Neuron (in vitro differentiated cells): ENCODE results near the gene ADD2.

Experiments used
- H2AFZ ChIP-seq: one replicate; pipeline ENCODE4 v1.6.1; 2013; ENCODE audit warnings: low read depth, mild to moderate bottlenecking, inconsistent platforms, low read length, moderate library complexity
- H3K27me3 ChIP-seq: one replicate; pipeline ENCODE4 v1.6.1; 2013; ENCODE audit warnings: low read length; ENCODE audit not compliant: insufficient read depth
- H3K36me3 ChIP-seq: one replicate; pipeline ENCODE4 v1.6.1; 2013; ENCODE audit warnings: low read length; ENCODE audit not compliant: insufficient read depth
- H3K4me1 ChIP-seq: one replicate; pipeline ENCODE4 v1.6.1; 2013; ENCODE audit warnings: low read length; ENCODE audit not compliant: insufficient read depth
- H3K4me3 ChIP-seq: 2 replicates; pipeline ENCODE4 v1.5.1; 2013; ENCODE audit warnings: mild to moderate bottlenecking, low read length, moderate library complexity
- H3K9me3 ChIP-seq: one replicate; pipeline ENCODE4 v1.6.1; 2013; ENCODE audit warnings: low read length

The ADD2 gene

GRCh38 chr2:70708376-70709199 lies 59.4 kb downstream of the ADD2 start:
- Histone ChIP-seq H3K4me1 (peaks cover under 1% of the 10 kb centered on the region), H3K36me3 (peaks cover 84% of the 10 kb centered on the region), H2AFZ (no peak overlapping the region), H3K4me3 (no peak overlapping the region), H3K27me3 (no peaks in the 10 kb centered on the region), H3K9me3 (no peaks in the 10 kb centered on the region)

- Histone ChIP-seq H3K4me1 (no peaks in the 10 kb centered on the region), H3K27me3 (no peaks in the 10 kb centered on the region), H3K36me3 (peaks cover 85% of the 10 kb centered on the region), H3K9me3 (no peaks in the 10 kb centered on the region), H2AFZ (no peak overlapping the region), H3K4me3 (no peak overlapping the region)
These were observed 60.3 kb downstream of the ADD2 start for GRCh38 chr2:70707706-70708105.

- no peaks in the 10 kb centered on the region for H3K9me3 ChIP-seq
- H3K36me3 ChIP-seq, result peaks cover 76% of the 10 kb centered on the region
- no peak overlapping the region for H2AFZ ChIP-seq
These were observed 61.8 kb downstream of the ADD2 start for GRCh38 chr2:70706026-70706795.

GRCh38 chr2:70705160-70705850 lies 62.7 kb downstream of the ADD2 start:
- Histone ChIP-seq H3K36me3 (peaks cover 68% of the 10 kb centered on the region), H3K4me3 (no peak overlapping the region), H3K27me3 (no peaks in the 10 kb centered on the region), H3K9me3 (no peaks in the 10 kb centered on the region), H2AFZ (no peak overlapping the region), H3K4me1 (no peaks in the 10 kb centered on the region)

More at GRCh38 chr2:70706026-70706795, 61.8 kb downstream of the ADD2 start:
- Histone ChIP-seq H3K27me3 (no peaks in the 10 kb centered on the region), H3K4me1 (no peaks in the 10 kb centered on the region), H3K4me3 (no peak overlapping the region)

- no peaks in the 10 kb centered on the region for H3K27me3 ChIP-seq
- no peak overlapping the region for H3K4me3 ChIP-seq
- no peaks in the 10 kb centered on the region for H3K9me3 ChIP-seq
- peaks cover 63% of the 10 kb centered on the region for H3K36me3 ChIP-seq
- no peak overlapping the region for H2AFZ ChIP-seq
- H3K4me1 ChIP-seq, result no peaks in the 10 kb centered on the region
These were observed 64.0 kb downstream of the ADD2 start for GRCh38 chr2:70703900-70704549.

- Histone ChIP-seq H3K36me3 (peaks cover 55% of the 10 kb centered on the region), H2AFZ (no peak overlapping the region), H3K4me1 (no peaks in the 10 kb centered on the region), H3K9me3 (no peaks in the 10 kb centered on the region), H3K27me3 (no peaks in the 10 kb centered on the region), H3K4me3 (no peak overlapping the region)
These were observed 65.1 kb downstream of the ADD2 start for GRCh38 chr2:70702711-70703395.

- no peaks in the 10 kb centered on the region for H3K4me1 ChIP-seq
- peaks cover 54% of the 10 kb centered on the region for H3K36me3 ChIP-seq
- H3K27me3 ChIP-seq, result no peaks in the 10 kb centered on the region
- no peak overlapping the region for H3K4me3 ChIP-seq
- H3K9me3 ChIP-seq, result no peaks in the 10 kb centered on the region
- H2AFZ ChIP-seq, result no peak overlapping the region
These were observed 69.2 kb downstream of the ADD2 start for GRCh38 chr2:70698847-70699246.

GRCh38 chr2:70697603-70698383 lies 70.2 kb downstream of the ADD2 start:
- Histone ChIP-seq H3K4me3 (no peak overlapping the region), H3K27me3 (no peaks in the 10 kb centered on the region), H3K9me3 (no peaks in the 10 kb centered on the region), H3K4me1 (no peaks in the 10 kb centered on the region), H3K36me3 (peaks cover 56% of the 10 kb centered on the region), H2AFZ (no peak overlapping the region)

GRCh38 chr2:70696142-70696541 lies 71.9 kb downstream of the ADD2 start:
- no peaks in the 10 kb centered on the region for H3K27me3 ChIP-seq
- peaks cover 68% of the 10 kb centered on the region for H3K36me3 ChIP-seq
- no peak overlapping the region for H3K4me3 ChIP-seq
- no peaks in the 10 kb centered on the region for H3K4me1 ChIP-seq
- H2AFZ ChIP-seq, result no peak overlapping the region
- H3K9me3 ChIP-seq, result no peaks in the 10 kb centered on the region

GRCh38 chr2:70692256-70692655 lies 75.7 kb downstream of the ADD2 start:
- Histone ChIP-seq H3K27me3 (no peaks in the 10 kb centered on the region), H3K36me3 (peaks cover 88% of the 10 kb centered on the region), H3K4me3 (no peak overlapping the region), H3K4me1 (peaks cover under 1% of the 10 kb centered on the region), H2AFZ (no peak overlapping the region), H3K9me3 (no peaks in the 10 kb centered on the region)

GRCh38 chr2:70691497-70692140 lies 76.4 kb downstream of the ADD2 start:
- Histone ChIP-seq H3K27me3 (no peaks in the 10 kb centered on the region), H3K4me1 (peaks cover 7% of the 10 kb centered on the region), H2AFZ (no peak overlapping the region), H3K9me3 (no peaks in the 10 kb centered on the region), H3K4me3 (no peak overlapping the region), H3K36me3 (peaks cover 91% of the 10 kb centered on the region)
